GM19452 (cell line): ENCODE results near the gene WBP11.

ENCODE experiments used
- ATAC-seq: cut with Tn5 transposase; IDR thresholded peaks from one replicate; pipeline ENCODE4 v1.9.1; 2021; ENCODE audit not compliant: unreplicated experiment

The WBP11 gene

GRCh38 chr12:14803011-14803829, at the start of gene WBP11, which contains the start of gene C12orf60:
Gene WBP11, minus strand, starts transcription at chr12:14803478. Its CDS starts 2,095 bp downstream, at chr12:14801383.
Gene C12orf60, plus strand, starts transcription at chr12:14803670. Its CDS starts 19,266 bp downstream, at chr12:14822936.
- peak; percentile 99 for ATAC-seq

- no peak for ATAC-seq
Observed at GRCh38 chr12:14852880-14853279, 49.6 kb upstream of the WBP11 start.

GRCh38 chr12:14850929-14851663, 47.8 kb upstream of the WBP11 start:
- ATAC-seq, result peak; percentile 82

- ATAC-seq, result no peak
Observed at GRCh38 chr12:14849661-14850060, 46.4 kb upstream of the WBP11 start.

- ATAC-seq, result no peak
Observed at GRCh38 chr12:14846876-14847580, 43.8 kb upstream of the WBP11 start.

- ATAC-seq, result no peak
Observed at GRCh38 chr12:14846042-14846587, 42.8 kb upstream of the WBP11 start.

GRCh38 chr12:14845350-14845750, 42.1 kb upstream of the WBP11 start:
- ATAC-seq, result no peak

- no peak for ATAC-seq
Observed at GRCh38 chr12:14844401-14844800, 41.1 kb upstream of the WBP11 start.

- ATAC-seq, result no peak
Observed at GRCh38 chr12:14843425-14843887, 40.2 kb upstream of the WBP11 start, which contains the start of gene ART4. Gene ART4, minus strand, starts transcription at chr12:14843526. Its CDS starts 413 bp downstream, at chr12:14843113.

GRCh38 chr12:14842315-14842714, 39.0 kb upstream of the WBP11 start:
- ATAC-seq, result no peak

- ATAC-seq, result no peak
Observed at GRCh38 chr12:14841761-14842160, 38.5 kb upstream of the WBP11 start.

- no peak for ATAC-seq
Observed at GRCh38 chr12:14840616-14841015, 37.3 kb upstream of the WBP11 start.

- no peak for ATAC-seq
Observed at GRCh38 chr12:14839262-14839661, 36.0 kb upstream of the WBP11 start.

GRCh38 chr12:14836336-14837210, 33.3 kb upstream of the WBP11 start:
- ATAC-seq, result no peak

GRCh38 chr12:14834509-14834908, 31.2 kb upstream of the WBP11 start:
- no peak for ATAC-seq

- no peak for ATAC-seq
Observed at GRCh38 chr12:14833952-14834351, 30.7 kb upstream of the WBP11 start.

- ATAC-seq, result no peak
Observed at GRCh38 chr12:14833336-14833735, 30.1 kb upstream of the WBP11 start.

GRCh38 chr12:14828892-14829291, 25.6 kb upstream of the WBP11 start:
- ATAC-seq, result no peak

- ATAC-seq, result no peak
Observed at GRCh38 chr12:14827043-14827442, 23.8 kb upstream of the WBP11 start.

GRCh38 chr12:14826491-14826890, 23.2 kb upstream of the WBP11 start:
- ATAC-seq, result no peak
